ENCODE measurements around the gene MAP6. TPM values are rescaled to one million over a fixed set of nuclear protein-coding genes. Genes with fewer than 3 reads are reported as not detected.

The MAP6 gene
- polyA plus RNA-seq, 1 donor (not counting 4 experiments of a cell fraction or from before 2014, with no cell fraction given): 1.7 TPM

- Histone ChIP-seq H4K20me1 (ENCODE audit: control insufficient read depth, extremely low read depth, insufficient read depth, low read length) (no peaks in the 10 kb centered on the region), H3K27ac (ENCODE audit: control insufficient read depth, insufficient read depth, low read length) (no peak overlapping the region), H3K9ac (ENCODE audit: control insufficient read depth, extremely low read depth, insufficient read depth, low read length) (no peak overlapping the region), H3K79me2 (ENCODE audit: control insufficient read depth, insufficient read depth, low read length) (no peaks in the 10 kb centered on the region), H3K4me3 (ENCODE audit: control insufficient read depth in 2 of 3, extremely low read depth in 1 of 3, insufficient read depth in 2 of 3, low read depth in 1 of 3, low read length in 3 of 3) (no peak overlapping the region), H3K36me3 (ENCODE audit: control insufficient read depth in 2 of 2, extremely low read depth in 1 of 2, insufficient read depth in 2 of 2, low read length in 2 of 2) (no peaks in the 10 kb centered on the region), H3K9me3 (ENCODE audit: control insufficient read depth, low read depth, low read length) (no peaks in the 10 kb centered on the region), H3K4me2 (ENCODE audit: control insufficient read depth, extremely low read depth, insufficient read depth, low read depth, low read length) (peak overlapping the region; percentile 49), H3K9me1 (ENCODE audit: control insufficient read depth, extremely low read depth, insufficient read depth, low read length) (no peaks in the 10 kb centered on the region), H2AFZ (ENCODE audit: control insufficient read depth, low read length) (peak overlapping the region; percentile 67), H3K27me3 (ENCODE audit: control insufficient read depth, extremely low read depth, insufficient read depth, low read length) (no peaks in the 10 kb centered on the region), H3K4me1 (ENCODE audit: control insufficient read depth, extremely low read depth, insufficient read depth, low read length) (peaks cover 35% of the 10 kb centered on the region)
- dilution Hi-C loops (cut with MboI; ENCODE audit: extremely low pct_ligation_motif_present, low sequenced_read_pairs): no loop called here
- FAIRE-seq (peak; percentile 74), DNase-seq (ENCODE audit: low read depth, low spot score) (peak; percentile 25)
- TF ChIP-seq EZH2 (IDR thresholded peaks at IDR 0.05; ENCODE audit: low read length) (no peak), CTCF (optimal IDR thresholded peaks at IDR 0.05 in 1 of 3, IDR thresholded peaks at IDR 0.05 in 1 of 3, conservative IDR thresholded peaks at IDR 0.05 in 1 of 3; ENCODE audit: extremely low read depth in 1 of 3, insufficient read depth in 2 of 3, low read length in 3 of 3) (no peak)
Observed at GRCh38 chr11:75656044-75656727, 12.7 kb downstream of the MAP6 start.

GRCh38 chr11:75655605-75656004, 13.2 kb downstream of the MAP6 start:
- Histone ChIP-seq H3K4me3 (ENCODE audit: control insufficient read depth in 2 of 3, extremely low read depth in 1 of 3, insufficient read depth in 2 of 3, low read depth in 1 of 3, low read length in 3 of 3) (no peak overlapping the region), H2AFZ (ENCODE audit: control insufficient read depth, low read length) (no peak overlapping the region), H3K9ac (ENCODE audit: control insufficient read depth, extremely low read depth, insufficient read depth, low read length) (no peak overlapping the region), H4K20me1 (ENCODE audit: control insufficient read depth, extremely low read depth, insufficient read depth, low read length) (no peaks in the 10 kb centered on the region), H3K4me2 (ENCODE audit: control insufficient read depth, extremely low read depth, insufficient read depth, low read depth, low read length) (peak overlapping the region; percentile 47), H3K4me1 (ENCODE audit: control insufficient read depth, extremely low read depth, insufficient read depth, low read length) (peaks cover 35% of the 10 kb centered on the region), H3K36me3 (ENCODE audit: control insufficient read depth in 2 of 2, extremely low read depth in 1 of 2, insufficient read depth in 2 of 2, low read length in 2 of 2) (no peaks in the 10 kb centered on the region), H3K9me3 (ENCODE audit: control insufficient read depth, low read depth, low read length) (no peaks in the 10 kb centered on the region), H3K27me3 (ENCODE audit: control insufficient read depth, extremely low read depth, insufficient read depth, low read length) (no peaks in the 10 kb centered on the region), H3K79me2 (ENCODE audit: control insufficient read depth, insufficient read depth, low read length) (no peaks in the 10 kb centered on the region), H3K27ac (ENCODE audit: control insufficient read depth, insufficient read depth, low read length) (no peak overlapping the region), H3K9me1 (ENCODE audit: control insufficient read depth, extremely low read depth, insufficient read depth, low read length) (no peaks in the 10 kb centered on the region)
- FAIRE-seq (no peak), DNase-seq (ENCODE audit: low read depth, low spot score) (peak; percentile 33)
- dilution Hi-C loops (cut with MboI; ENCODE audit: extremely low pct_ligation_motif_present, low sequenced_read_pairs): no loop called here
- TF ChIP-seq EZH2 (IDR thresholded peaks at IDR 0.05; ENCODE audit: low read length) (no peak), CTCF (optimal IDR thresholded peaks at IDR 0.05 in 1 of 3, IDR thresholded peaks at IDR 0.05 in 1 of 3, conservative IDR thresholded peaks at IDR 0.05 in 1 of 3; ENCODE audit: extremely low read depth in 1 of 3, insufficient read depth in 2 of 3, low read length in 3 of 3) (no peak)

Measured in keratinocyte (primary cell).